A549 treated with Mapracorat at 1 μM for 4 hours (cell line): ENCODE measurements around the gene AGAP5. TPM values are rescaled to one million over a fixed set of nuclear protein-coding genes. Genes with fewer than 3 reads are reported as not detected.

Experiments
- total RNA-seq: library from RNA; stranded (reverse); fragments of 200-300 nt; extraction: Qiagen RNA extraction; gene quantifications from 5 replicates; pipeline ENCODE4 v1.2.3, GENCODE V29; 2022

AGAP5 gene
- 1.9 to 3.1 TPM (median 1.9 TPM) in 5 replicates for total RNA-seq

DNA sequence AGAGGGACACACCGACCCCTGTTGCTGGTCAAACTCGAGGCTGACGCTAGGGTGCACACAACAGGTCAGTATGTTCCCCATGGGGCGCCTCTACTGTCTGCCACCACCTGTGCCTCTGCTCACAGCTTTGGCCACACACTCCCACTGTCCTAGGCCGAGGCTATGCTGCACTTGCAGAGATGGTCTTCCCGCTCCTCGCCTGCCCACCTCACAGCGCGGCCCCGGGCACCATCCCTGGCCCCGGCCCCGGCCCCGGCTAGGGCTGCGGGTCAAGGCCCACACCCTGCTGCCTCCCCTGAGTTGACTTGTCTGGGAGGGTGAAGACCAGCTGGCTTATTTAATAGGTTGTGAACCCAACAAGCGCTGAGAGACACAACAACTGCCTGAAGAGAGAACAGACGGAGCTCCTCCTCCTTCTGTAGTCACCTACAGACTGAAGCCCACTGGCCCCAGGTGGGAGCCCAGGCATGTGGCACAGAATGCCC, at the start of gene AGAP5:
AGAP5 (minus strand) TSS at position 435 of the 485 bp plus-strand sequence; CDS start at position 81, 354 bp downstream.

DNA sequence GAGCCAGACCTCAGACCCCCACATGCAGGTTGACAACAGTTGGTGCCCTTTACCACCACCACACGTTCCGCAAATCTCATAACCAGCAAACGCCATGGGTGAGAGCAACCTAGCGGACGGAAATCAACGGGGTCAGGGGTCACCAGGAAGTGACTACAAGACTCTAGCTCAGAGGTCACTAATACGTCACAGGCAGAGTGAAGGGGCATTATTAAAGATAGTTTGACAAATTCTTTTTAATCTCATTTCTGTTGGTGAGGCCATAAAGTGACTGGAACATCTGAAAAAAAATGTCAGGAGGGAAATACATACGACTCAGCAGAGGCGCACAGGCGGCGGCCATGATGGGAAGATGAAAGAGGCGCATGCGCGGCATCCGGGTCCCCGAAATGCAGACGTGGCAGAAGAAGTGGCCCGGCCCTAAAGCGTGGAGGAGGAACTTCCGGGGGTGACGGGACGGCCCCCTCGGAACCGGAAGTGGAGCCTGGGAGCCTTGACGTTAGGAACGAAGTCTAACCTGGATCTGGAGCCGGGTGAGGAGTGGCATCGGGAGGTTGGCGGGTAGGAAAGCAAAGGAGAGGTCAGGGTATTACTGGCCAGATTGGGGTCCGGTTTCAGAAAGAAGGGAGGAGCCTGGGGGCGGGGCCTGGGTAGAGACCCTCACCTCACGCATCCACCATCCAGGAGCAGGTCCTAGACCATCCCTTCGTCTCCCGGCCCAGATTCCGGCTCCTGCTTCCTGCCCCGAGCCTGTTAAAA, 46.2 kb upstream of the AGAP5 start, which contains the start of gene SEC24C:
SEC24C (plus strand) TSS at position 468 of the 759 bp plus-strand sequence. CDS start 2,461 bp downstream, outside the sequence.

DNA sequence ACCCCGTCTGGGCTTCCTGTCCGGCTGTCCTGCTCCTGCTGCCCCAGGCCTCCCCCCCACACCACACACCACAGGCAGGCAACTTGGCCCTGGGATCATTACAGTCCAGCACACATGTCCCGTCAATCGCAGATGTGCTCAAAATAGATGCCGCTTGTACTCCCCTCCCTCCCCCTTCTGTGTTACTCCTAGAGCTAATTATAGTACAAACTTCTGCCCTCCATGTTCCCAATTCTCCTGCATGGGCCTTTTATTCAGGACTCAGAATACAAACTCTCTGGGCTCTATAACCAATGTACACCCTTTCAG, 42.0 kb downstream of the AGAP5 start, which contains the start of gene SYNPO2L:
SYNPO2L (minus strand) TSS at position 40 of the 309 bp plus-strand sequence. CDS start 107 bp downstream, outside the sequence.

DNA sequence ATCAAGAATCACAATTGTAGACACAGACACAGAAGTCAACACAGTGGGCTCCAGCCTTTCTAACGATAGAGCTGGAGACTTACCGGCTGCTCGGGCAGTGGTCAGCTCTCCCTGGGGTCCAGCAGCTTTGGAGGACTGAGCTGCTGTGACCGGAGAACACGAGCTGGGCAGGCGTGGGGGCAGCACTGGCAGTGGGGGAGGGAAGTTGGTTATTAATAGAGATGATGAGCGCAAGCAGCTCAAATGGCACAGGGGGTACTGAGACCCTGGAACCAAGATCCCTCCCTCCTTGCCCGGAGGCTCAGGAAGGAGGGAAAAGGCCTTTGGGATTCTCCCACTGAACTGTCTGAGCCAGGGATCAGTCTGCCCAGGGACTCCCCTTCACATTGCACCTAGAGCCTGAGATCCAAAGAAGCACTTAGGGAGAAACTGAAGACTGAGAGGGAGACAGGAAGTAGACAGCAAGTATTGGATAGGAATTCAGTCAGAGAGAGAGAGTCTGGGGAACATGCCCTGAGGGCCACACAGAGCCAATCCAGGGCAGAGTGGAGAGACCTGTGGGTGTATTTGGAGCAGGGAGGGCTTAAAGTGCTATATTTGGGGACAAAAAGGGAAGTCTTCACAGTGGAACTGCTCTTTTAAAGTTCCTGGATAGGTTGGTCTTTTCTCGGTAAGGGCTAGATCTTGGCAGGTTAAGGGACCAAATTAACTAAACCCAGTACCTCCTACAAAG, 56.4 kb downstream of the AGAP5 start, which contains the start of gene MYOZ1:
MYOZ1 (minus strand) TSS at position 147 of the 733 bp plus-strand sequence. CDS start 1,457 bp downstream, outside the sequence.

Other genes starting within 250 kb of the AGAP5 start
- gene PPP3CB, start 202.1 kb downstream of the AGAP5 start, total RNA-seq, result 15.1 to 17.5 TPM (median 16.3 TPM) in 5 replicates
- gene USP54, start 106.8 kb downstream of the AGAP5 start, total RNA-seq, result 7.9 to 13.2 TPM (median 11.5 TPM) in 5 replicates
- gene MYOZ1, start 56.6 kb downstream of the AGAP5 start, total RNA-seq, result not detected in 5 replicates
- gene SYNPO2L, start 42.1 kb downstream of the AGAP5 start, total RNA-seq, result not detected in 5 replicates
- 44.7 to 57.9 TPM (median 56.7 TPM) in 5 replicates for gene SEC24C, start 46.3 kb upstream of the AGAP5 start, total RNA-seq
- 62.1 to 69.8 TPM (median 68.1 TPM) in 5 replicates for gene CHCHD1, start 83.9 kb upstream of the AGAP5 start, total RNA-seq
- 38.0 to 43.5 TPM (median 38.4 TPM) in 5 replicates for gene ZSWIM8, start 87.5 kb upstream of the AGAP5 start, total RNA-seq
- 12.1 to 19.9 TPM (median 15.0 TPM) in 5 replicates for gene NDST2, start 113.5 kb upstream of the AGAP5 start, total RNA-seq
- gene CAMK2G, start 176.4 kb upstream of the AGAP5 start, total RNA-seq, result 16.9 to 20.8 TPM (median 19.1 TPM) in 5 replicates
- gene PLAU, start 213.0 kb upstream of the AGAP5 start, total RNA-seq, result 102 to 121 TPM (median 116 TPM) in 5 replicates